Right lobe of liver (tissue), 4 donors: ENCODE measurements around the gene C15orf61.

ENCODE experiments used
- CTCF ChIP-seq, 4 donors: fragments of 200-600 bp in 3 of 4; fragments of 450-650 bp in 1 of 4; IDR thresholded peaks; one replicate each; pipeline versions ENCODE4 v1.5.1 to v1.8.0; 2016 to 2022; ENCODE audit warnings: antibody characterized with exemption in 4 of 4, mild to moderate bottlenecking in 2 of 4
- POLR2A ChIP-seq: fragments of 450-650 bp; IDR thresholded peaks from one replicate; pipeline ENCODE4 v1.6.1; 2017; ENCODE audit warnings: antibody characterized with exemption, mild to moderate bottlenecking
- donor health status: DM: no; HTN: no; CAD: no.
- donor health status: DM: no; HTN: no; CAD: no.
- donor health status: DM: no; HTN: yes; CAD: no.

- no peak for TF ChIP-seq POLR2A
- TF ChIP-seq CTCF (IDR thresholded peaks at IDR 0.05), result no peak
Measured at GRCh38 chr15:67506775-67507747, 13.9 kb upstream of the C15orf61 start.
